OCI-LY7 (cell line): Measurements from ENCODE around the gene FBN1. TPM values are rescaled to one million over a fixed set of nuclear protein-coding genes. Genes with fewer than 3 reads are reported as not detected.

ENCODE experiments used
- Bru-seq: library from RNA; stranded (reverse); fragments of 400-500 nt; gene quantifications from one replicate; lab custom pipeline; 2021; lab: Mats Ljungman, UMichigan
- BruChase-seq, 2 experiments: library from RNA; stranded (reverse); fragments of 400-500 nt; gene quantifications; one replicate each; lab custom pipeline; 2021; lab: Mats Ljungman, UMichigan
- BruUV-seq: library from RNA; stranded (reverse); fragments of 400-500 nt; replicated peaks from 2 replicates; lab custom pipeline; 2021; lab: Mats Ljungman, UMichigan
- CTCF ChIA-PET: fragments of 300-600 bp; sonication (Branson Sonifier 250); formaldehyde crosslinking; loops from one replicate; lab custom pipeline; 2022; ENCODE audit warnings: antibody characterized with exemption; ENCODE audit not compliant: unreplicated experiment; lab: Charles Lee
- POLR2A ChIA-PET: fragments of 300-600 bp; sonication (Branson Sonifier 250); formaldehyde crosslinking; loops from one replicate; lab custom pipeline; 2022; ENCODE audit warnings: antibody characterized with exemption; lab: Charles Lee
- DNase-seq: peaks from one replicate; pipeline ENCODE4 v3.0.0-alpha.2; 2015; ENCODE audit warnings: low spot score
- H2AFZ ChIP-seq: fragments of 200-600 bp; sonication (generic), shearing (Covaris generic); 2 replicates; pipeline ENCODE4 v1.6.1; 2014; ENCODE audit warnings: mild to moderate bottlenecking, antibody characterized with exemption, low read length, moderate library complexity
- H3K27ac ChIP-seq: fragments of 200-600 bp; sonication (generic); 2 replicates; pipeline ENCODE4 v1.5.1; 2014; ENCODE audit warnings: mixed run types, low read depth, mild to moderate bottlenecking, moderate library complexity, low read length, inconsistent platforms; ENCODE audit not compliant: poor library complexity, severe bottlenecking
- H3K36me3 ChIP-seq: fragments of 200-600 bp; sonication (generic); 2 replicates; pipeline ENCODE4 v1.6.1; 2014; ENCODE audit warnings: mild to moderate bottlenecking, antibody characterized with exemption, low read length, moderate library complexity, mixed read lengths; ENCODE audit not compliant: insufficient read depth
- H3K4me1 ChIP-seq: fragments of 200-600 bp; sonication (generic); 2 replicates; pipeline ENCODE4 v1.5.1; 2014; ENCODE audit warnings: mild to moderate bottlenecking, low read length; ENCODE audit not compliant: insufficient read depth, poor library complexity, severe bottlenecking
- H3K4me2 ChIP-seq: fragments of 200-600 bp; sonication (generic); 2 replicates; pipeline ENCODE4 v1.6.1; 2014; ENCODE audit warnings: mild to moderate bottlenecking, low read length
- H3K4me3 ChIP-seq: fragments of 200-600 bp; sonication (generic); 2 replicates; pipeline ENCODE4 v1.5.1; 2014; ENCODE audit warnings: mild to moderate bottlenecking, low read depth, low read length; ENCODE audit not compliant: poor library complexity, severe bottlenecking
- H3K79me2 ChIP-seq: fragments of 200-600 bp; sonication (generic); 2 replicates; pipeline ENCODE4 v1.6.1; 2016; ENCODE audit warnings: low read depth, mild to moderate bottlenecking, low read length, moderate library complexity, mixed read lengths; ENCODE audit not compliant: insufficient read depth
- H3K9me2 ChIP-seq: fragments of 200-600 bp; sonication (generic); 2 replicates; pipeline ENCODE4 v1.6.1; 2016; ENCODE audit warnings: mild to moderate bottlenecking, low read length, mixed read lengths; ENCODE audit not compliant: insufficient read depth
- H3K9me3 ChIP-seq: fragments of 200-600 bp; sonication (generic); 2 replicates; pipeline ENCODE4 v1.6.1; 2014; ENCODE audit warnings: mild to moderate bottlenecking, mixed run types, low read length, mixed read lengths
- H4K20me1 ChIP-seq: fragments of 200-600 bp; sonication (generic); 2 replicates; pipeline ENCODE4 v1.6.1; 2014; ENCODE audit warnings: mild to moderate bottlenecking, antibody characterized with exemption, low read length, moderate library complexity, mixed read lengths; ENCODE audit not compliant: insufficient read depth
- EZH2phosphoT487 ChIP-seq: fragments of 200-600 bp; sonication (generic); IDR thresholded peaks from 2 replicates; pipeline ENCODE4 v1.6.1; 2018; ENCODE audit warnings: low read depth, borderline replicate concordance, mild to moderate bottlenecking, mixed run types, antibody characterized with exemption, low read length, moderate library complexity, mixed read lengths
- intact Hi-C: fragments of 100-400 bp; cut with micrococcal nuclease; formaldehyde crosslinking; loops from one replicate; pipeline ENCODE4 v1.10.0; 2022; ENCODE audit not compliant: unreplicated experiment
- long read RNA-seq: library from polyadenylated mRNA; stranded (forward); transcript quantifications from one replicate; pipeline ENCODE4 v2.0.0, GENCODE V29; 2022
- total RNA-seq, 2 experiments: library from RNA; depleted of rRNA in 1 of 2; stranded (reverse); fragments of >200 nt in 1 of 2; shearing (Covaris generic) in 1 of 2; gene quantifications; 2 replicates each; pipeline ENCODE4 v1.2.3, GENCODE V29; 2014 to 2022
- TF ChIP-seq, protein P1 (sequence below): fragments of 200-600 bp; sonication (generic); conservative IDR thresholded peaks from 2 replicates; pipeline ENCODE4 v1.5.1; 2014; ENCODE audit warnings: mild to moderate bottlenecking, antibody characterized with exemption, low read length, moderate library complexity, mixed read lengths

FBN1 gene
- total RNA-seq (2014; rRNA removed; shearing (Covaris generic)) = 1.0 and 2.3 TPM in 2 replicates
- total RNA-seq (2022) = 0.68 TPM in 2 replicates
- Bru-seq, nascent RNA = percentile 26 among the genes with signal in this experiment
- percentile 22 among the genes with signal in this experiment for BruChase-seq, experiment 1, labeled RNA remaining after a 6-hour chase
- percentile 23 among the genes with signal in this experiment for BruChase-seq, experiment 2, labeled RNA remaining after a 2-hour chase
- long read RNA-seq, partial matches to known transcripts = 1 of 1 reads
- long read RNA-seq, other reads (novel, unspliced or antisense) = 0 of 1 reads

DNA sequence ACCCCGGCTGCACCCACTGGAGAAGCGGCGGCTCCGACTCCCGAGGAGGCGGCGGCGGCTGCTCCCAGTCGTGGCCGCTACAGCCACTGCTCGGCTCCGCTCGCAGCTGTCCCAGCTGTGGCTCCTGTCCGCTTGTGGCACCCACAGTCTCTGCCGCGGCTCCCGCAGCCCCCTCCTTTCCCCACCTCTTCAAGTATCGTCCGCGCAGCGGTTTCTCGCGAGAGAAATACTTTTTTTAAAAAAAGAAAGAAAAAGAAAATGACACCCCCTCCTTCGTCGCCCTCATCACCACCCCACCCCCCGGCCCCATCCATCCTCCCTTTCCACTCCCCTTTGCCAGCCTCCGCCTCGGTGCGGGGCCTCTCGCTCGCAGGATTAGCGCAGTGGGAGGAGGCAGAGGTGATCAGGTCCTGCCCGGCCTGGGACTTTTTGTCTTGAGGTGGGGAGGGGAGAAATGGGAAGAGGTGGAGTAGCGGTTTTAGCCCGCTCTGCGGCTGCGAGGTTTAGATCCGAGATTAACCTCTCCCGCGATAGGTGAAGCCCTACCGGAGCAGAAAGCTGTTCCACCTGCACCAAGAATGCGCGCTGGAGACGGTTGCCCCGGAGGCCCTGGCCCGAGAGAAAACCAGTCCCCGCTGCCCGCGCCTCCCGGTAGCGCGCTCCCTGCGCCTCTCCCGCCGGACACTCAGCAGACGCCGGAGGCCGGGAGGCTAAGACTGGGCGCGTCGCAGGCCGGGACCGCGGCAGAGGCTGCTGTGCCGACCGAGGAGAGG lies at the start of gene FBN1:
TSS of gene FBN1 (minus strand) at position 152 of the 773 bp plus-strand sequence. CDS start 940 bp downstream, outside the sequence.
- Histone ChIP-seq H3K4me1 (no peaks in the 10 kb centered on the region), H3K27ac (no peak within 1 kb of the TSS), H3K9me3 (no peaks in the 10 kb centered on the region), H3K4me3 (no peak within 1 kb of the TSS), H3K36me3 (no peaks in the 10 kb centered on the region), H4K20me1 (no peaks in the 10 kb centered on the region), H3K9me2 (no peaks in the 10 kb centered on the region), H3K4me2 (no peak within 1 kb of the TSS), H2AFZ (no peak within 1 kb of the TSS), H3K79me2 (no peaks in the 10 kb centered on the region)
- no TSS peak for BruUV-seq
- intact Hi-C loops = no loop called here
- TF ChIP-seq, protein P1, sequence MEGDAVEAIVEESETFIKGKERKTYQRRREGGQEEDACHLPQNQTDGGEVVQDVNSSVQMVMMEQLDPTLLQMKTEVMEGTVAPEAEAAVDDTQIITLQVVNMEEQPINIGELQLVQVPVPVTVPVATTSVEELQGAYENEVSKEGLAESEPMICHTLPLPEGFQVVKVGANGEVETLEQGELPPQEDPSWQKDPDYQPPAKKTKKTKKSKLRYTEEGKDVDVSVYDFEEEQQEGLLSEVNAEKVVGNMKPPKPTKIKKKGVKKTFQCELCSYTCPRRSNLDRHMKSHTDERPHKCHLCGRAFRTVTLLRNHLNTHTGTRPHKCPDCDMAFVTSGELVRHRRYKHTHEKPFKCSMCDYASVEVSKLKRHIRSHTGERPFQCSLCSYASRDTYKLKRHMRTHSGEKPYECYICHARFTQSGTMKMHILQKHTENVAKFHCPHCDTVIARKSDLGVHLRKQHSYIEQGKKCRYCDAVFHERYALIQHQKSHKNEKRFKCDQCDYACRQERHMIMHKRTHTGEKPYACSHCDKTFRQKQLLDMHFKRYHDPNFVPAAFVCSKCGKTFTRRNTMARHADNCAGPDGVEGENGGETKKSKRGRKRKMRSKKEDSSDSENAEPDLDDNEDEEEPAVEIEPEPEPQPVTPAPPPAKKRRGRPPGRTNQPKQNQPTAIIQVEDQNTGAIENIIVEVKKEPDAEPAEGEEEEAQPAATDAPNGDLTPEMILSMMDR = no peak
- no peak for TF ChIP-seq EZH2phosphoT487
- ChIA-PET POLR2A (no interaction called here), CTCF (no interaction called here)
- no peak for DNase-seq

DNA sequence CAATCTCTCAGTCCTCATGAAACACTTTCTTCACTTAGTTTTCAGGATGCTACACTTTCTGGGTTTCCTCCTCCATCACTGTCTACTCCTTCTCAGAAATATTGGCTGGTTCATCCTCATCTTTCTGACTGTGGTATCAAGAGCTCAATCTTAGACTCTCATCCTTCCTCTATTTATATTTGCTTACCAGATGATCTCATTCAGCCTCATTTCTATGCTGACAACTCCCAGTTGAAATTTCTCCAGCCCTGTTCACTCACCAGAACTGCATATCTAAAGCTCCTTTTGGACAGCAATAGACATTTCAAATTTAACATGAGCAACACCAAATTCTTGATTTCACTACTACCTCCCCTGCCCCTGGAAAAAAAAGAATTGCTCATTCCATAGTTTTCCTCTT lies 48.0 kb upstream of the FBN1 start:
- TF ChIP-seq, protein P1 = no peak
- no peak for TF ChIP-seq EZH2phosphoT487
- H3K9me3 ChIP-seq = no peaks in the 10 kb centered on the region
- BruUV-seq = no TSS peak
- no peaks in the 10 kb centered on the region for H3K4me1 ChIP-seq
- CTCF ChIA-PET = no interaction called here
- DNase-seq = no peak
- intact Hi-C loops = no loop called here
- H3K79me2 ChIP-seq = no peaks in the 10 kb centered on the region
- no peak overlapping the region for H2AFZ ChIP-seq
- H3K4me2 ChIP-seq = no peak overlapping the region
- no peak overlapping the region for H3K27ac ChIP-seq
- H3K4me3 ChIP-seq = no peak overlapping the region
- H4K20me1 ChIP-seq = no peaks in the 10 kb centered on the region
- no peaks in the 10 kb centered on the region for H3K36me3 ChIP-seq
- POLR2A ChIA-PET = no interaction called here
- no peaks in the 10 kb centered on the region for H3K9me2 ChIP-seq
